B cell (primary cell): ENCODE measurements around the gene MRPS6. TPM values are rescaled to one million over a fixed set of nuclear protein-coding genes. Genes with fewer than 3 reads are reported as not detected.

Experiments used
- ATAC-seq: fragments of 200-7000 bp; cut with Tn5 transposase; one replicate; pipeline ENCODE4 v1.10.0; 2021; ENCODE audit warnings: low read depth, mild to moderate bottlenecking, moderate number of reproducible peaks, moderate library complexity
- CTCF ChIA-PET: fragments of 350-600 bp; sonication (Branson Sonifier 250); formaldehyde crosslinking; loops from one replicate; lab custom pipeline; 2021; ENCODE audit warnings: antibody characterized with exemption, inconsistent platforms; lab: Charles Lee
- POLR2A ChIA-PET: fragments of 350-600 bp; sonication (Branson Sonifier 250); formaldehyde crosslinking; loops from one replicate; lab custom pipeline; 2021; ENCODE audit warnings: antibody characterized with exemption; lab: Charles Lee
- DNase-seq: peaks from one replicate; pipeline ENCODE4 v3.0.0; 2013
- H2AFZ ChIP-seq: 2 replicates; pipeline ENCODE4 v1.6.1; 2012; ENCODE audit warnings: mild to moderate bottlenecking, low read depth, low read length; ENCODE audit not compliant: insufficient read depth, poor library complexity, severe bottlenecking
- H3K27ac ChIP-seq, 2 donors: 1 replicate in 1 of 2; 2 replicates in 1 of 2; pipeline ENCODE4 v1.5.1; 2012 to 2013; ENCODE audit warnings: low read length in 2 of 2, mild to moderate bottlenecking in 2 of 2, moderate library complexity in 1 of 2
- H3K27me3 ChIP-seq, 4 experiments: fragments of 200-600 bp in 1 of 4; sonication (generic) in 1 of 4; replicated peaks in 1 of 4; 1 replicate in 2 of 4; 2 replicates in 2 of 4; pipeline versions ENCODE4 v1.6.1 to v1.7.0; 2013 to 2016; ENCODE audit warnings: low read length in 3 of 4, mild to moderate bottlenecking in 2 of 4, mixed read lengths in 1 of 4, moderate library complexity in 1 of 4; ENCODE audit not compliant: insufficient read depth in 4 of 4, control insufficient read depth in 3 of 4; ENCODE audit errors: control extremely low read depth in 1 of 4
- H3K36me3 ChIP-seq, 2 experiments: replicated peaks in 1 of 2; 1 replicate in 1 of 2; 2 replicates in 1 of 2; pipeline versions ENCODE4 v1.6.1 to v1.7.1; 2013; ENCODE audit warnings: low read length in 1 of 2; ENCODE audit not compliant: insufficient read depth in 2 of 2, control insufficient read depth in 1 of 2; ENCODE audit errors: control extremely low read depth in 1 of 2, extremely low read depth in 1 of 2
- H3K4me1 ChIP-seq, 2 donors: fragments of 200-600 bp in 1 of 2; sonication (generic) in 1 of 2; 1 replicate in 1 of 2; 2 replicates in 1 of 2; pipeline versions ENCODE4 v1.5.1 to v1.6.1; 2013 to 2017; ENCODE audit warnings: low read length in 2 of 2; ENCODE audit not compliant: control insufficient read depth in 2 of 2, insufficient read depth in 2 of 2
- H3K4me2 ChIP-seq: replicated peaks from 2 replicates; pipeline ENCODE3; 2012; ENCODE audit warnings: mild to moderate bottlenecking, low read depth, low read length; ENCODE audit not compliant: poor library complexity, severe bottlenecking
- H3K4me3 ChIP-seq, 5 experiments: fragments of 200-600 bp in 1 of 5; sonication (generic) in 1 of 5; 1 replicate in 3 of 5; 2 replicates in 2 of 5; pipeline versions ENCODE4 v1.5.1 to v1.7.0; 2011 to 2016; ENCODE audit warnings: low read length in 4 of 5, mild to moderate bottlenecking in 4 of 5, low read depth in 2 of 5, control low read depth in 1 of 5, moderate library complexity in 1 of 5; ENCODE audit not compliant: insufficient read depth in 1 of 5; ENCODE audit errors: control extremely low read depth in 1 of 5, extremely low read depth in 1 of 5
- H3K79me2 ChIP-seq: fragments of 200-600 bp; sonication (generic); one replicate; pipeline ENCODE4 v1.6.0; 2016; ENCODE audit warnings: low read length; ENCODE audit not compliant: control insufficient read depth, insufficient read depth
- H3K9ac ChIP-seq: fragments of 200-600 bp; sonication (generic); 2 replicates; pipeline ENCODE4 v1.6.1; 2017; ENCODE audit warnings: mild to moderate bottlenecking, low read length, moderate library complexity
- H3K9me3 ChIP-seq, 3 donors: one replicate each; pipeline versions ENCODE4 v1.6.1 to v1.7.1; 2013; ENCODE audit warnings: low read length in 2 of 3; ENCODE audit not compliant: control insufficient read depth in 2 of 3, insufficient read depth in 1 of 3; ENCODE audit errors: control extremely low read depth in 1 of 3
- H4K20me1 ChIP-seq: 2 replicates; pipeline ENCODE4 v1.6.0; 2012; ENCODE audit warnings: mild to moderate bottlenecking, low read length; ENCODE audit not compliant: insufficient read depth, control insufficient read depth, poor library complexity, severe bottlenecking
- H3K27ac Mint-ChIP-seq: one replicate; pipeline ENCODE4 v1.8.0; 2021; ENCODE audit warnings: mixed read lengths
- H3K27me3 Mint-ChIP-seq: one replicate; pipeline ENCODE4 v1.8.0; 2021; ENCODE audit warnings: mixed read lengths
- H3K4me1 Mint-ChIP-seq: one replicate; pipeline ENCODE4 v1.8.0; 2021; ENCODE audit warnings: mixed read lengths
- H3K4me3 Mint-ChIP-seq: one replicate; pipeline ENCODE4 v1.8.0; 2021; ENCODE audit warnings: mixed read lengths
- H3K9me3 Mint-ChIP-seq: one replicate; pipeline ENCODE4 v1.8.0; 2022; ENCODE audit warnings: mixed read lengths; ENCODE audit not compliant: insufficient read depth
- EZH2 ChIP-seq: IDR thresholded peaks from 2 replicates; pipeline ENCODE4 v1.6.1; 2012; ENCODE audit warnings: borderline replicate concordance, low read depth, mild to moderate bottlenecking, moderate library complexity, low read length; ENCODE audit not compliant: insufficient read depth, poor library complexity, severe bottlenecking
- WGBS: methylation state at CpG from one replicate; pipeline ENCODE4 v1.1.5; 2013; ENCODE audit warnings: missing lambda C conversion rate; ENCODE audit not compliant: insufficient coverage; 5-methylcytosine and 5-hydroxymethylcytosine counted together
- intact Hi-C: fragments of 100-400 bp; cut with micrococcal nuclease; formaldehyde crosslinking; loops from one replicate; pipeline ENCODE4 v1.10.0; 2022
- polyA plus RNA-seq: library from polyadenylated mRNA; depleted of rRNA; stranded (reverse); fragments of >200 nt; gene quantifications from 2 replicates; pipeline ENCODE4 v1.2.3, GENCODE V29; 2012
- total RNA-seq, 2 donors: library from RNA; stranded (reverse); fragments of 120-200 nt in 1 of 2; gene quantifications; 1 replicate in 1 of 2; 2 replicates in 1 of 2; pipeline versions ENCODE4 v1.2.3 to v1.2.4, GENCODE V29; 2013 to 2022
- TF ChIP-seq, protein P1 (sequence below): fragments of 200-600 bp; IDR thresholded peaks from one replicate; pipeline ENCODE4 v1.8.0; 2022; ENCODE audit warnings: antibody characterized with exemption, mild to moderate bottlenecking

MRPS6 gene
- total and polyA plus RNA-seq, 2 donors (not counting 1 experiment from before 2014, with no cell fraction given): 15.7 to 37.9 TPM

DNA sequence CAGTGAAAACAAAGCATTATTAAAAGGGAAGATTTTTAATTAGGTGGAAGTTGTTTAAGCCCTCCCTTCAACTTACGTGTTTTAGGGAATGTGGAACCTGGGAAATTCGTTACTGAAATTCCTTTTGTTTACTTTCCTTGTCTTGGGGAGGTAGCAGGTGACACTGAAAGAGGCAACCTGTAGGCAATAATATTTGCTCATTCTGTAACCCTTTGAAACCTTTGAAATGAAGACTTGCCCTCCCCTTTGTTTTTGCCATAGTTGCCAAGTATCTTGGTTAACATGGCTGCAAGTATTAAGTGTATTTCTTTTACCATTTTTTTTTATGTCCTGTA, 1.7 kb downstream of the MRPS6 start:
- H2AFZ ChIP-seq: no peak overlapping the region
- no CpG with 5 or more reads among the region's 2 CpGs for WGBS
- DNase-seq (no peak), ATAC-seq (no peak)
- no peak for TF ChIP-seq EZH2
- TF ChIP-seq, protein P1, sequence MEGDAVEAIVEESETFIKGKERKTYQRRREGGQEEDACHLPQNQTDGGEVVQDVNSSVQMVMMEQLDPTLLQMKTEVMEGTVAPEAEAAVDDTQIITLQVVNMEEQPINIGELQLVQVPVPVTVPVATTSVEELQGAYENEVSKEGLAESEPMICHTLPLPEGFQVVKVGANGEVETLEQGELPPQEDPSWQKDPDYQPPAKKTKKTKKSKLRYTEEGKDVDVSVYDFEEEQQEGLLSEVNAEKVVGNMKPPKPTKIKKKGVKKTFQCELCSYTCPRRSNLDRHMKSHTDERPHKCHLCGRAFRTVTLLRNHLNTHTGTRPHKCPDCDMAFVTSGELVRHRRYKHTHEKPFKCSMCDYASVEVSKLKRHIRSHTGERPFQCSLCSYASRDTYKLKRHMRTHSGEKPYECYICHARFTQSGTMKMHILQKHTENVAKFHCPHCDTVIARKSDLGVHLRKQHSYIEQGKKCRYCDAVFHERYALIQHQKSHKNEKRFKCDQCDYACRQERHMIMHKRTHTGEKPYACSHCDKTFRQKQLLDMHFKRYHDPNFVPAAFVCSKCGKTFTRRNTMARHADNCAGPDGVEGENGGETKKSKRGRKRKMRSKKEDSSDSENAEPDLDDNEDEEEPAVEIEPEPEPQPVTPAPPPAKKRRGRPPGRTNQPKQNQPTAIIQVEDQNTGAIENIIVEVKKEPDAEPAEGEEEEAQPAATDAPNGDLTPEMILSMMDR: no peak
- peaks cover 60% of the 10 kb centered on the region for H3K4me1 Mint-ChIP-seq
- peak overlapping the region in 1 of 5 experiments; percentile 76 for H3K4me3 ChIP-seq
- peak overlapping the region; percentile 62 for H3K9ac ChIP-seq
- H3K4me2 ChIP-seq: peak overlapping the region; percentile 86
- CTCF ChIA-PET: interaction anchor here (1.2 to 2.6 kb wide), 5 partner anchors 126 to 273 kb away, joined by 3 to 31 read pairs (median 8); no protein-coding TSS in a partner anchor
- intact Hi-C loops: loop anchor here (2.0 to 10.0 kb wide), 2 partner anchors 540 to 1990 kb away; partner anchors contain the start of genes RCAN1 and SETD4
- H3K4me3 Mint-ChIP-seq: peak overlapping the region; percentile 92
- H3K27ac Mint-ChIP-seq: peak overlapping the region; percentile 22
- peaks cover 13 to 26% of the 10 kb centered on the region in 2 donors for H3K4me1 ChIP-seq
- no peaks in the 10 kb centered on the region for H3K9me3 Mint-ChIP-seq
- H3K9me3 ChIP-seq: no peaks in the 10 kb centered on the region
- H3K79me2 ChIP-seq: peaks cover 55% of the 10 kb centered on the region
- no peak overlapping the region for H3K27ac ChIP-seq
- H3K36me3 ChIP-seq: peaks cover 0 to 2% of the 10 kb centered on the region in 2 experiments
- POLR2A ChIA-PET: interaction anchor here (2.3 kb wide), 1 partner anchor 55 kb away, joined by 11 read pairs; no protein-coding TSS in a partner anchor
- no peaks in the 10 kb centered on the region for H3K27me3 ChIP-seq
- no peaks in the 10 kb centered on the region for H3K27me3 Mint-ChIP-seq
- H4K20me1 ChIP-seq: peaks cover 29% of the 10 kb centered on the region
